HK-2 (cell line): Measurements from ENCODE around the gene PAXX.
A peak's percentile ranks its signal among the peaks of the same experiment; 100 is the strongest.

ENCODE experiments used
- DNase-seq: peaks from one replicate; pipeline ENCODE4 v3.0.0-alpha.2; 2018; ENCODE audit not compliant: unreplicated experiment

The PAXX gene

GRCh38 chr9:136991993-136992818 is at the start of gene PAXX:
Gene PAXX, plus strand, starts transcription at chr9:136992422. Its CDS starts 22 bp downstream, at chr9:136992444.
- peak; percentile 97 for DNase-seq

GRCh38 chr9:136942881-136943230 is 49.4 kb upstream of the PAXX start:
- DNase-seq: no peak

GRCh38 chr9:136943291-136944211 is 48.7 kb upstream of the PAXX start:
- peak; percentile 60 for DNase-seq

GRCh38 chr9:136944212-136944518 is 48.1 kb upstream of the PAXX start:
- peak; percentile 58 for DNase-seq

- DNase-seq: peak; percentile 96
Observed at GRCh38 chr9:136944519-136945332, 47.5 kb upstream of the PAXX start, which contains the start of the genes C8G and FBXW5. Gene C8G, plus strand, starts transcription at chr9:136945243. Its CDS starts 78 bp downstream, at chr9:136945321. Gene FBXW5, minus strand, starts transcription at chr9:136944738. Its CDS starts 655 bp downstream, at chr9:136944083.

GRCh38 chr9:136945333-136946227 is 46.6 kb upstream of the PAXX start:
- no peak for DNase-seq

GRCh38 chr9:136946228-136947027 is 45.8 kb upstream of the PAXX start:
- DNase-seq: no peak

- no peak for DNase-seq
Observed at GRCh38 chr9:136947028-136947891, 45.0 kb upstream of the PAXX start.

GRCh38 chr9:136947955-136948510 is 44.2 kb upstream of the PAXX start:
- DNase-seq: peak; percentile 43

- no peak for DNase-seq
Observed at GRCh38 chr9:136949239-136949816, 42.9 kb upstream of the PAXX start.

GRCh38 chr9:136949817-136950655 is 42.2 kb upstream of the PAXX start:
- peak; percentile 98 for DNase-seq

- no peak for DNase-seq
Observed at GRCh38 chr9:136950656-136951276, 41.5 kb upstream of the PAXX start.

GRCh38 chr9:136951541-136952320 is 40.5 kb upstream of the PAXX start, which contains the start of gene LCN12:
Gene LCN12, plus strand, starts transcription at chr9:136952273. Its CDS starts 55 bp downstream, at chr9:136952328.
- DNase-seq: no peak

- DNase-seq: no peak
Observed at GRCh38 chr9:136952321-136952850, 39.8 kb upstream of the PAXX start.

GRCh38 chr9:136952876-136953770 is 39.1 kb upstream of the PAXX start:
- no peak for DNase-seq
